Psoas muscle (tissue), 8 donors: ENCODE data around the gene BCDIN3D. TPM values are rescaled to one million over a fixed set of nuclear protein-coding genes. Genes with fewer than 3 reads are reported as not detected.

ENCODE experiments used
- ATAC-seq, 4 donors: fragments of 200-7000 bp; cut with Tn5 transposase; one replicate each; pipeline ENCODE4 v1.9.1; 2020; ENCODE audit warnings: moderate library complexity in 3 of 4, mild to moderate bottlenecking in 2 of 4
- DNase-seq, 2 donors: peaks; one replicate each; pipeline ENCODE4 v3.0.0-alpha.2; 2020
- H3K27ac ChIP-seq: fragments of 200-600 bp; one replicate; pipeline ENCODE4 v1.8.0; 2022
- H3K27me3 ChIP-seq, 3 donors: fragments of 200-600 bp in 1 of 3; one replicate each; pipeline versions ENCODE4 v1.6.1 to v1.8.0; 2013 to 2022; ENCODE audit warnings: low read length in 2 of 3, mild to moderate bottlenecking in 2 of 3, moderate library complexity in 1 of 3; ENCODE audit not compliant: insufficient read depth in 3 of 3
- H3K36me3 ChIP-seq, 2 donors: fragments of 200-600 bp in 1 of 2; one replicate each; pipeline versions ENCODE4 v1.6.1 to v1.8.0; 2013 to 2022; ENCODE audit warnings: low read depth in 1 of 2, mild to moderate bottlenecking in 1 of 2, moderate library complexity in 1 of 2; ENCODE audit not compliant: insufficient read depth in 1 of 2
- H3K4me1 ChIP-seq: fragments of 200-600 bp; one replicate; pipeline ENCODE4 v1.8.0; 2022
- H3K4me3 ChIP-seq: fragments of 200-600 bp; one replicate; pipeline ENCODE4 v1.8.0; 2022; ENCODE audit warnings: mild to moderate bottlenecking
- H3K9me3 ChIP-seq: fragments of 200-600 bp; one replicate; pipeline ENCODE4 v1.8.0; 2022
- WGBS, 3 donors: extraction: QIAGEN DNeasy Blood & Tissue Kit; methylation state at CpG; one replicate each; pipeline versions ENCODE4 v1.1.6 to v1.1.7; 2013; 5-methylcytosine and 5-hydroxymethylcytosine counted together
- intact Hi-C, 2 donors: fragments of 100-400 bp; cut with DNase I; formaldehyde crosslinking; loops; one replicate each; pipeline versions ENCODE4 v1.11.0 to v1.14.2; 2022
- polyA plus RNA-seq, 3 donors: library from polyadenylated mRNA; stranded (reverse); fragments of 200-250 nt; gene quantifications; one replicate each; pipeline ENCODE4 v1.2.3, GENCODE V29; 2013
- total RNA-seq, 4 donors: library from RNA; stranded (reverse); fragmentation: NEBNext Ultra II Directional in 2 of 4; extraction: Animal tissue kit (Norgen Biotek cat#: 25700) in 2 of 4; gene quantifications; one replicate each; pipeline versions ENCODE4 v1.2.1 to v1.2.4, GENCODE V29; 2021 to 2023
- TF ChIP-seq, protein P1 (sequence below): fragments of 200-600 bp; IDR thresholded peaks from one replicate; pipeline ENCODE4 v1.8.0; 2022; ENCODE audit warnings: antibody characterized with exemption
- donor health status: healthy with polysubstance abuse.
- donor health status: DM: no; HTN: no; CAD: no; lungs with moderate emphysema.
- donor health status: Bipolar disorder and iron deficiency.
- donor health status: healthy.
- donor health status: DM: yes; HTN: yes; CAD: no.
- donor health status: DM: no; HTN: no; CAD: no.
- donor health status: DM: no; HTN: no; CAD: no.
- donor health status: DM: yes; HTN: yes; CAD: no.

Gene BCDIN3D
- total and polyA plus RNA-seq, 7 donors, result 1.6 to 9.0 (median 3.1) TPM

DNA sequence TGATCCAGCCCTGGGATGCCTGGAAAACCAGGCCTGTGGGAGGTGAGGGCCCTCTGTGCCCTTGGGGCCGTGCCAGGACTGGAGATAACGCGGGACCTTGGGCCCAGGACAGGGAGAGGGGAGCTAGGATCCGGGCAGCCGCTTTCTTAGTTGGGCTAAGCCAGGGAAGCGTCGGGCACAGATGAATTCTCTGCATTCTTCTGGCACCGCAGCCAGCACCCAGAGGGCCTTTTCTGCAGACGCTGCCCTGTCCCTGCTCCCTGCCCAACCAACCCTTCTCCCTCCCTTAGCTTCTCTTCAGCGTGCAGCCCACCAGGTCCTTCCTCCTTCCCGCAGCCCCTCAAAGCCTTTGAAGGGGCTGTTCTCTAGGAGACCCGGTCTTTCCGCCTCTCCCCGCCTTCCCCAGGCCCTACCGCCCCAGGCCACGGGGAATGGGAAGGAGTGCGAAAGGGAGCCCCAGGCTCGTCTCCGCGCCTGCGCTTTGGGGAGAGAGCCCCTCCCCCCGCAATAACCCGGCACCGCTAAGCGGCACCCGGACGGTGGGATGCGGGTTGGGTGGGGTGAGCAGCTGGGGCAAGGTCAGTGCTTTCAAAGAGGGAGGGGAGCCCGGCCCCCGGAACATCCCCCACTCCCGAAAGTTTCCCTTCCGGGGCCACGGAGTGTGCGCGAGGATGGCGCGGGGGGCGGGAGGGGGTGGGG lies 15.4 kb downstream of the BCDIN3D start:
- peak; percentile 64 to 80 for DNase-seq
- Histone ChIP-seq H3K4me1 (peaks cover 38% of the 10 kb centered on the region), H3K4me3 (peak overlapping the region; percentile 91), H3K36me3 (peaks cover 0 to 4% of the 10 kb centered on the region in 2 donors), H3K27ac (peak overlapping the region; percentile 91), H3K9me3 (no peaks in the 10 kb centered on the region), H3K27me3 (no peaks in the 10 kb centered on the region)
- peak; percentile 59 to 75 (median 60) for ATAC-seq
- TF ChIP-seq, protein P1, sequence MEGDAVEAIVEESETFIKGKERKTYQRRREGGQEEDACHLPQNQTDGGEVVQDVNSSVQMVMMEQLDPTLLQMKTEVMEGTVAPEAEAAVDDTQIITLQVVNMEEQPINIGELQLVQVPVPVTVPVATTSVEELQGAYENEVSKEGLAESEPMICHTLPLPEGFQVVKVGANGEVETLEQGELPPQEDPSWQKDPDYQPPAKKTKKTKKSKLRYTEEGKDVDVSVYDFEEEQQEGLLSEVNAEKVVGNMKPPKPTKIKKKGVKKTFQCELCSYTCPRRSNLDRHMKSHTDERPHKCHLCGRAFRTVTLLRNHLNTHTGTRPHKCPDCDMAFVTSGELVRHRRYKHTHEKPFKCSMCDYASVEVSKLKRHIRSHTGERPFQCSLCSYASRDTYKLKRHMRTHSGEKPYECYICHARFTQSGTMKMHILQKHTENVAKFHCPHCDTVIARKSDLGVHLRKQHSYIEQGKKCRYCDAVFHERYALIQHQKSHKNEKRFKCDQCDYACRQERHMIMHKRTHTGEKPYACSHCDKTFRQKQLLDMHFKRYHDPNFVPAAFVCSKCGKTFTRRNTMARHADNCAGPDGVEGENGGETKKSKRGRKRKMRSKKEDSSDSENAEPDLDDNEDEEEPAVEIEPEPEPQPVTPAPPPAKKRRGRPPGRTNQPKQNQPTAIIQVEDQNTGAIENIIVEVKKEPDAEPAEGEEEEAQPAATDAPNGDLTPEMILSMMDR, result no peak
- WGBS, 3 donors, result 1 to 3% (median 1%) methylated on average over 28 to 38 of the region's 38 CpGs
- intact Hi-C loops, result no loop called here

- Histone ChIP-seq H3K4me1 (peaks cover 38% of the 10 kb centered on the region), H3K9me3 (no peaks in the 10 kb centered on the region), H3K36me3 (peaks cover 0 to 5% of the 10 kb centered on the region in 2 donors), H3K4me3 (peak overlapping the region; percentile 91), H3K27ac (peak overlapping the region; percentile 91), H3K27me3 (no peaks in the 10 kb centered on the region)
- no peak for ATAC-seq
- DNase-seq, result no peak
- WGBS, 3 donors, result 27 to 38% (median 35%) methylated on average over 6 of the region's 6 CpGs
- intact Hi-C loops, result no loop called here
- TF ChIP-seq, protein P1, result no peak
These were observed 15.9 kb downstream of the BCDIN3D start for GRCh38 chr12:49827051-49827400.

DNA sequence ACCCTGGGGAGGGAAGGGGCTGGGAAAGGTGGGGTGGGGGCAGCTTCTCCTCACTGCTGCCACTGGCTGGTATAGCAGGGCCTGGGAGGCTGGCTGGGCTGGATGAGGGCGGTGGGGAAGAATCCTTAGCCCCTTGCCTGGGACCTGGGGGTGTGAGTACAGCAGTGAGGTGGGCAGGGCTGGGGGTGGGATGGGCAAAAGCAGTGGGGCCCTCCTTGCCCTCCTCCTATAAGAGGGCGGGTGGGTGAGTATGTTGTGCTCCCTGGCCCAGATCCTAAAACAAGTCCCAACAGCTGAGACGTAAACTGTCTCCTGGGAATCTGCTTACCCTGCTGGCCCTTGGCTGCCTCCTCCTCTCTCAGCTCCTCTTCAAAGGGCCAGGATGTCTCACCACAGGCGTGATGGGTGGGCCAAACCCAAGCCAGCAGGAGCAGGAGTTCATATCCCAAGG lies 16.9 kb downstream of the BCDIN3D start:
- H3K9me3 ChIP-seq, result no peaks in the 10 kb centered on the region
- 24 to 33% (median 29%) methylated on average over 4 of the region's 4 CpGs for WGBS, 3 donors
- TF ChIP-seq, protein P1, result no peak
- H3K4me3 ChIP-seq, result peak overlapping the region; percentile 91
- peak overlapping the region; percentile 78 for H3K27ac ChIP-seq
- peaks cover 46% of the 10 kb centered on the region for H3K4me1 ChIP-seq
- intact Hi-C loops, result no loop called here
- DNase-seq (peak in 1 of 2 donors; percentile 68), ATAC-seq (peak in 2 of 4 donors; percentile 11 to 12)
- no peaks in the 10 kb centered on the region for H3K27me3 ChIP-seq
- peaks cover 0 to 5% of the 10 kb centered on the region in 2 donors for H3K36me3 ChIP-seq

DNA sequence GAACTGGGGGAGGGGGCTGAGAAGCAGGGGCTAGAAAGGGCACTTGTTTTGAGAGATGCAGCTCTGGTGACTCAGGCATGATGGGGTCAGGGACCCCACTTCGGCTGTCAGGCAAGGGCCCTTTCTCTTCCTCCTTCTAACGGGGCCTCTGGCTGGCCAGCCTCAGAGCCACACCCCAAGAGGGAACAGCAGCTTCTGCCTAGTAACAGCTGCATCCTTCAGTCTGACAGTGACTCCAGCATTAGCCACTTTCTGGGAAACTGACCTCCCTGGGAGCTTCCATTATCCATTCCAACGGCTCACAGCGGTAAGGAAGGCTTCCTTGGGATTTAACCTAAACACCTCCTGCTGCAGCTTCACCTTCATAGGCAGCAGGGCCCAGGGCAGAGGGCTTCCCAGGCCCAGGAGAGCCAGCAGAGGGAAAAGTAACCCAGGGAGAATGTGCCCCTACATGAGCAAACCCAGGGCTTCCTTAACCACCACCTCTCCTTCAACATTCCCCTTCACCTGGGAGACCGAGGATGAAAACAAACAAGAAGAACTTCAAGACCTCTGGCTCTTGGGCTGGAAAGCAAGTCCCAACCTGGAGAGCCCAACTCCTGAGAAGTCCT lies 17.4 kb downstream of the BCDIN3D start:
- H3K9me3 ChIP-seq, result no peaks in the 10 kb centered on the region
- no peaks in the 10 kb centered on the region for H3K27me3 ChIP-seq
- peak overlapping the region; percentile 91 for H3K4me3 ChIP-seq
- DNase-seq (peak; percentile 58 to 72), ATAC-seq (peak in 2 of 4 donors; percentile 26 to 40)
- peaks cover 51% of the 10 kb centered on the region for H3K4me1 ChIP-seq
- TF ChIP-seq, protein P1, result no peak
- intact Hi-C loops, result no loop called here
- 23 to 38% (median 29%) methylated on average over 4 to 5 of the region's 5 CpGs for WGBS, 3 donors
- H3K27ac ChIP-seq, result peak overlapping the region; percentile 78
- peaks cover 0 to 5% of the 10 kb centered on the region in 2 donors for H3K36me3 ChIP-seq
